SK-N-SH treated with all-trans-retinoic acid at 6 μM for 48 hours (cell line): Measurements from ENCODE around the gene SLCO3A1.

Experiments
- ATAC-seq: fragments of 200-7000 bp; cut with Tn5 transposase; 3 replicates; pipeline ENCODE4 v1.9.1; 2020; ENCODE audit warnings: mild to moderate bottlenecking, moderate library complexity
- ARNTL ChIP-seq: fragments of 450-650 bp; formaldehyde crosslinking; IDR thresholded peaks from 2 replicates; pipeline ENCODE4 v1.5.0; 2020; ENCODE audit warnings: low read depth, mild to moderate bottlenecking, moderate library complexity, borderline replicate concordance
- BACH2 ChIP-seq: fragments of 250-450 bp; sonication (Bioruptor Pico); IDR thresholded peaks from 2 replicates; pipeline ENCODE4 v1.9.0; 2021; ENCODE audit warnings: mild to moderate bottlenecking, borderline replicate concordance
- CREB5 ChIP-seq: fragments of 250-450 bp; sonication (Bioruptor Pico); IDR thresholded peaks from 2 replicates; pipeline ENCODE4 v1.5.1; 2020; ENCODE audit warnings: low read depth, mild to moderate bottlenecking, moderate library complexity
- CSDC2 ChIP-seq: fragments of 250-450 bp; sonication (Bioruptor Pico); IDR thresholded peaks from 2 replicates; pipeline ENCODE4 v1.5.0; 2020; ENCODE audit warnings: mild to moderate bottlenecking, moderate library complexity
- CSRNP3 ChIP-seq: fragments of 250-450 bp; sonication (Bioruptor Pico); IDR thresholded peaks from 2 replicates; pipeline ENCODE4 v1.5.1; 2021; ENCODE audit warnings: mild to moderate bottlenecking, moderate library complexity
- ESRRG ChIP-seq: fragments of 250-450 bp; sonication (Bioruptor Pico); IDR thresholded peaks from 2 replicates; pipeline ENCODE4 v1.6.1; 2021; ENCODE audit warnings: mild to moderate bottlenecking
- GLIS3 ChIP-seq: fragments of 250-450 bp; sonication (Bioruptor Pico); IDR thresholded peaks from 2 replicates; pipeline ENCODE4 v1.5.0; 2020; ENCODE audit warnings: mild to moderate bottlenecking, moderate library complexity
- ISL1 ChIP-seq: fragments of 250-450 bp; sonication (Bioruptor Pico); IDR thresholded peaks from 2 replicates; pipeline ENCODE4 v2.1.2; 2022; ENCODE audit warnings: mild to moderate bottlenecking, moderate library complexity
- OSR1 ChIP-seq: fragments of 250-450 bp; sonication (Bioruptor Pico); IDR thresholded peaks from 2 replicates; pipeline ENCODE4 v1.8.0; 2022; ENCODE audit warnings: moderate library complexity, mild to moderate bottlenecking, inconsistent platforms
- PATZ1 ChIP-seq: fragments of 250-450 bp; sonication (Bioruptor Pico); IDR thresholded peaks from 2 replicates; pipeline ENCODE4 v1.8.0; 2020; ENCODE audit warnings: mild to moderate bottlenecking, moderate library complexity, borderline replicate concordance
- POU6F1 ChIP-seq: fragments of 250-450 bp; sonication (Bioruptor Pico); IDR thresholded peaks from 2 replicates; pipeline ENCODE4 v1.8.0; 2021; ENCODE audit warnings: low read depth, mild to moderate bottlenecking, moderate library complexity, borderline replicate concordance
- PPARA ChIP-seq: fragments of 250-450 bp; sonication (Bioruptor Pico); IDR thresholded peaks from 2 replicates; pipeline ENCODE4 v1.5.0; 2020; ENCODE audit warnings: mild to moderate bottlenecking, borderline replicate concordance
- RARB ChIP-seq: fragments of 250-450 bp; sonication (Bioruptor Pico); IDR thresholded peaks from 2 replicates; pipeline ENCODE4 v1.8.0; 2021; ENCODE audit warnings: mild to moderate bottlenecking, moderate library complexity
- SNAI2 ChIP-seq: fragments of 250-450 bp; sonication (Bioruptor Pico); IDR thresholded peaks from 2 replicates; pipeline ENCODE4 v1.5.0; 2020; ENCODE audit warnings: mild to moderate bottlenecking, moderate library complexity
- TCF4 ChIP-seq: fragments of 250-450 bp; sonication (Bioruptor Pico); IDR thresholded peaks from 2 replicates; pipeline ENCODE4 v1.8.0; 2021; ENCODE audit warnings: mild to moderate bottlenecking, moderate library complexity, borderline replicate concordance
- TOX ChIP-seq: fragments of 250-450 bp; sonication (Bioruptor Pico); IDR thresholded peaks from 2 replicates; pipeline ENCODE4 v1.8.0; 2021; ENCODE audit warnings: mild to moderate bottlenecking, moderate library complexity, borderline replicate concordance
- TSHZ2 ChIP-seq: fragments of 250-450 bp; sonication (Bioruptor Pico); IDR thresholded peaks from 2 replicates; pipeline ENCODE4 v1.5.0; 2020; ENCODE audit warnings: mild to moderate bottlenecking, moderate library complexity
- ZC3H10 ChIP-seq: fragments of 250-450 bp; sonication (Bioruptor Pico); IDR thresholded peaks from 2 replicates; pipeline ENCODE4 v1.5.1; 2021; ENCODE audit warnings: mild to moderate bottlenecking, moderate library complexity
- ZFP3 ChIP-seq: fragments of 250-450 bp; sonication (Bioruptor Pico); IDR thresholded peaks from 2 replicates; pipeline ENCODE4 v1.5.0; 2020; ENCODE audit warnings: mild to moderate bottlenecking, moderate library complexity
- ZFP30 ChIP-seq: fragments of 450-650 bp; formaldehyde crosslinking; IDR thresholded peaks from 2 replicates; pipeline ENCODE4 v1.5.0; 2022; ENCODE audit warnings: mild to moderate bottlenecking, moderate library complexity
- ZNF565 ChIP-seq: fragments of 450-650 bp; formaldehyde crosslinking; conservative IDR thresholded peaks from 2 replicates; pipeline ENCODE4 v1.5.0; 2020; ENCODE audit warnings: low read depth, mild to moderate bottlenecking, moderate library complexity
- ZNF70 ChIP-seq: fragments of 450-650 bp; formaldehyde crosslinking; IDR thresholded peaks from 2 replicates; pipeline ENCODE4 v1.5.0; 2020; ENCODE audit warnings: mild to moderate bottlenecking, moderate library complexity
- ZNF8 ChIP-seq: fragments of 450-650 bp; formaldehyde crosslinking; IDR thresholded peaks from 2 replicates; pipeline ENCODE4 v1.5.0; 2020; ENCODE audit warnings: mild to moderate bottlenecking, moderate library complexity

Gene SLCO3A1

GRCh38 chr15:92074101-92074500 lies 220.6 kb downstream of the SLCO3A1 start:
- TF ChIP-seq TOX (CRISPR knock-in tag) (no peak), TSHZ2 (no peak)
- TF ChIP-seq, all 23 proteins: peak for 0
- ATAC-seq = no peak

GRCh38 chr15:92074646-92075045 lies 221.1 kb downstream of the SLCO3A1 start:
- TF ChIP-seq TSHZ2 = no peak
- TF ChIP-seq SNAI2 (CRISPR knock-in tag) = no peak
- no peak for TF ChIP-seq ZC3H10
- TF ChIP-seq PPARA = no peak
- TF ChIP-seq POU6F1 (CRISPR knock-in tag) = no peak
- no peak for TF ChIP-seq CSDC2
- TF ChIP-seq ARNTL (CRISPR knock-in tag) = no peak
- TF ChIP-seq CREB5 (CRISPR knock-in tag) = no peak
- no peak for TF ChIP-seq ZNF565 (CRISPR knock-in tag)
- no peak for TF ChIP-seq OSR1 (CRISPR knock-in tag)
- TF ChIP-seq ESRRG (CRISPR knock-in tag) = no peak
- no peak for TF ChIP-seq ZNF8
- TF ChIP-seq CSRNP3 (CRISPR knock-in tag) = no peak
- TF ChIP-seq TCF4 (CRISPR knock-in tag) = no peak
- no peak for TF ChIP-seq ZNF70 (CRISPR knock-in tag)
- no peak for TF ChIP-seq RARB
- TF ChIP-seq GLIS3 = no peak
- ATAC-seq = peak; percentile 20

- ATAC-seq = no peak
- TF ChIP-seq ZFP30 (CRISPR knock-in tag) (no peak), TSHZ2 (no peak), PATZ1 (no peak), SNAI2 (CRISPR knock-in tag) (no peak), OSR1 (CRISPR knock-in tag) (no peak), GLIS3 (no peak), ZNF8 (no peak), RARB (no peak), ZNF70 (CRISPR knock-in tag) (no peak), ZFP3 (CRISPR knock-in tag) (no peak), ESRRG (CRISPR knock-in tag) (no peak), ISL1 (CRISPR knock-in tag) (no peak), TOX (CRISPR knock-in tag) (no peak), BACH2 (CRISPR knock-in tag) (no peak)
These were observed 222.3 kb downstream of the SLCO3A1 start for GRCh38 chr15:92075764-92076163.
